T-helper 9 cell (primary cell): Measurements from ENCODE around the gene RAD51B.

Experiments
- DNase-seq: peaks from one replicate; pipeline ENCODE4 v3.0.0-alpha.2; 2020

Gene RAD51B

GRCh38 chr14:68451696-68452373 lies 632.3 kb downstream of the RAD51B start:
- no peak for DNase-seq

- DNase-seq: no peak
These were observed 638.7 kb downstream of the RAD51B start for GRCh38 chr14:68458253-68458652.

- no peak for DNase-seq
These were observed 639.4 kb downstream of the RAD51B start for GRCh38 chr14:68458840-68459469.

GRCh38 chr14:68459480-68460136 lies 640.0 kb downstream of the RAD51B start:
- DNase-seq: no peak

GRCh38 chr14:68460541-68460940 lies 641.0 kb downstream of the RAD51B start:
- no peak for DNase-seq

- DNase-seq: no peak
These were observed 641.5 kb downstream of the RAD51B start for GRCh38 chr14:68461086-68461485.

- no peak for DNase-seq
These were observed 643.1 kb downstream of the RAD51B start for GRCh38 chr14:68462683-68463082.

- no peak for DNase-seq
These were observed 643.7 kb downstream of the RAD51B start for GRCh38 chr14:68463299-68463698.

GRCh38 chr14:68463705-68464374 lies 644.3 kb downstream of the RAD51B start:
- no peak for DNase-seq

- DNase-seq: no peak
These were observed 645.1 kb downstream of the RAD51B start for GRCh38 chr14:68464711-68465110.

- no peak for DNase-seq
These were observed 647.0 kb downstream of the RAD51B start for GRCh38 chr14:68466491-68466977.

- DNase-seq: no peak
These were observed 647.8 kb downstream of the RAD51B start for GRCh38 chr14:68467425-68467824.

GRCh38 chr14:68468437-68469207 lies 649.0 kb downstream of the RAD51B start:
- DNase-seq: no peak

GRCh38 chr14:68469208-68469713 lies 649.7 kb downstream of the RAD51B start:
- DNase-seq: no peak

- no peak for DNase-seq
These were observed 650.8 kb downstream of the RAD51B start for GRCh38 chr14:68470361-68470760.

- no peak for DNase-seq
These were observed 651.7 kb downstream of the RAD51B start for GRCh38 chr14:68471029-68471963.

- DNase-seq: no peak
These were observed 652.5 kb downstream of the RAD51B start for GRCh38 chr14:68471964-68472508.

- no peak for DNase-seq
These were observed 653.5 kb downstream of the RAD51B start for GRCh38 chr14:68473069-68473468.

- DNase-seq: no peak
These were observed 654.2 kb downstream of the RAD51B start for GRCh38 chr14:68473794-68474193.

- DNase-seq: no peak
These were observed 655.2 kb downstream of the RAD51B start for GRCh38 chr14:68474741-68475140.

- no peak for DNase-seq
These were observed 656.2 kb downstream of the RAD51B start for GRCh38 chr14:68475802-68476201.
